DMS53 (cell line): ENCODE results near the gene REN.
A peak's percentile ranks its signal among the peaks of the same experiment; 100 is the strongest.

Experiments
- DNase-seq: peaks from one replicate; lab custom pipeline; 2025; lab: John Stamatoyannopoulos, UW

Gene REN

DNA sequence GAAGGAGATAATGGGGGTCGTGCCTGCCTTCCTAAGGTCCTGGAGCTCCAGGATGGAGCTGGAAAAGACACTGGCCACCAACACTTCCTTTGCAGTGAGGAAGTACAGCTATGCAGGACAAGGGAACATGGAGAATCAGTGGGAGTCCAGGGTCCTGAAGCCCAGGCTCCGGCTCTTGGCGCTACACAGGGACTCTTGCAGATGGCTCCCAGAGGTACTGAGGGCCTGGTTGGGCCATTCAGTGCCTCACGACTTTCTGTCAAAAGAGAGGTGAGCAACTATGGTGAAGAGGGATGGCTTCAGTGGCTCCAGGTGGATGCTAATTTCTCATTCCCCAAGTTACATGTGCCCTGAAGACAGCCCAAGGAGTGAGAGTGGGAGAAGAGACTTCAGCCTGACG, 12.5 kb downstream of the REN start:
- no peak for DNase-seq

GRCh38 chr1:204152310-204153044, 13.7 kb downstream of the REN start:
- DNase-seq, result peak; percentile 69

GRCh38 chr1:204151552-204152309, 14.4 kb downstream of the REN start, which contains the start of gene ETNK2:
Gene ETNK2, minus strand, starts transcription at chr1:204152044. Its CDS starts 192 bp downstream, at chr1:204151852.
- peak; percentile 87 for DNase-seq

GRCh38 chr1:204150702-204151551, 15.2 kb downstream of the REN start:
- DNase-seq, result peak; percentile 69

DNA sequence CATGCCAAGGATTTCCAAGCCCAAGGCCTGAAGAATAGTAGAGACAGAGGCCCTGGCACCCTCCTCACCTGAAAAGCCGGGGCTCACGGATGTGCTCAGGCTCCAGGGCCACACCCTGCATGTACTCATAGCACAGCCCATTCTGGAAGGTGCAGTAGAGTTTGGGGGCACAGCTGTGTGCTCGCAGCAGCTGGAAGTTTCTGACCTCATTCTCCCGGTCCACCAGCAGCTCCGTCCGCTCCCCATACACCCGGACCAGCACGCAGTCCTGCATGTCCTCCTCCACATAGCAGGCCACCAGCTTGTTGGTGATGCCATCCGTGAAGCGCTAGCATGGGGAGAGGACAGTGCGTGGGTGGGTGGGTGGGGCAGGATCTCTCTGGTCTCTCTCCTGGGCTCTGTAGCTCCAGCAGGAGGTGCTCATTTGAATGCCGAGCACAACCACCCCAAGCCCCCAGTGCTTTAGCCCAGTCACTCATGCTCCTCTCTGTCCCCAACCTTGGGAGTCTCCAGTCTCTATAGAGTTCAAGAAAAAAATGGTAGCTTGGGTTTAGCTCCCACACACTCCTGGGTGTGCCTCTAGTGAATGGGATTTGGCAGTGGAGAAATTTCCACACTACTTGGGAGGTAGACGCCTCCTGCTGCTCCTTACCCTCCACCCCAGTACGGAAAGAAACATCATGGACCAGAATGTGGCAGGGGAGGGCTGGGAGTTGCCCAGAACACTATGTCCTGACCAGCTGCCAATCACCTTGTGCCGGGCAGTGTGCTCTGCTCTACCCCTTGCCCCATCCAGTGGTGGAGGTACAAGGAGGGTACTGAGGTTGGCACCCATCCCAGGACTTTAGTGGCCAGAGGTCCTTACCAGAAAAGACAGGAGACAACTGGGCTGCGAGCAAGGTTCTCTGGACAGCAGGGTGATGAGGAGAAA, 16.2 kb downstream of the REN start:
- no peak for DNase-seq

DNA sequence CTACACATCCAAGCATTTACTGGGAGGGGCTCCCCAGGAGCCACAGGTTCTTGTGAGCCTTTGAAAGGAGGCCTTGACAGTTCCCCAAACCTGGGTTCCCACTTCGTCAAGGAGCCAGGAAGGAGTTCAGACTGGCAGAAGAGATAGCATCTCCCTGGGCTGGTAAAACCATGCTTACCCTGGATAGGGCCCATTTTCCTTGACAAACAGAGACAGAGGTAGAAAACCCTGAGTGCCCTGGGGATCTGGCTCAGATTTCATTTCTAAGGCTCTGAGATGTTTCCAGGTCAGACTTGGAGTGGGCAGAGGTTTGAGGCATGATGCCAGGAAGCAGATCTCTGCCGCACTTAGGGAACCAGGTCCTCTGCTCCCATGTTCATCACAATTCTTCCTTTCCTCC, 17.0 kb downstream of the REN start:
- DNase-seq, result peak; percentile 33

DNA sequence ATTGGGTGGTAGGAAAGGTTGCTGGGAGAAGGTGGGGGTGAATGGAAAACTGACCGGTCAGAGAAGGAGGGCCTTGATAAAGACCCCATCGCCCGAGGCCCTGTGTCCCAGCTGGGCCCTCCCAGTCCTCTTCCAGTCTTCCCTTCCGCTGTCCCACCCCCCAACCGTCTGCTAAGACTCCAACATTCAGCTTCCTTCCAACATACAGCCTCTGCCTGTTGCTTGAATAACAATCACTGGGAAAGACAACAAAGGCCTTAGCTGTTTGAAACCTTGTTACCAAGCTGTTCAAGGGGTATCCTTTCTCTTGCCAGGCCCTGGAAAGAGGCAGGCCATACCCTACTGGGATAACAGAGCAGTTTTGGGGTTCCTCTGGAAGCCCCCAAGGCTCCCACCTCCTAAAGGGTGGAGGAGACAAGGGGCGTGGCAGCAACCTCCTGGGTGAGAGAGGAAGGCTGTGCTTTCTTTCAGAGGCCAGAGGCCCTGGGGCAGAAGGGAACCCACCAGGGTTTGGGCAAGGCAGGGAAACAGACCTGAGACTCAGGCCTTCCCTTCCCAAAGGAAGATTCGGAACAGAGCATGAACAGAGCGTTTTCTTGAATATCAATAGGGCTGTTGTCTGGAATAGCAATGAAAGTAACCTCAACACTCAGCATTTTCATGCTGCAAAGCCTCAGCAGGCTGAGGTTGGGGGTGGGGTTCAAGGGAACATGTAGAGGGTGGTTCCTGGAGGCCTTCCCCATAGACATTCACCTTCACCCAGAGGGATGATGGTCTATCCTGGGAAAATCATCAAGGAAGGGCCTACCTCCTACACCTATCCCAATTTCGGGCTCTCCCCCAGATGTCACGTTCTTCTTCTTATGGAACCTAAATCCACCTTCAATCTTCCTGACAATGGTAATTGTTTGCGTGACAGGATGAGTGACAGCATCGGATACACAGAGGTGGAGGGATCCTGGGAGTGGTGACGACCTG, 18.4 kb downstream of the REN start:
- DNase-seq, result no peak

DNA sequence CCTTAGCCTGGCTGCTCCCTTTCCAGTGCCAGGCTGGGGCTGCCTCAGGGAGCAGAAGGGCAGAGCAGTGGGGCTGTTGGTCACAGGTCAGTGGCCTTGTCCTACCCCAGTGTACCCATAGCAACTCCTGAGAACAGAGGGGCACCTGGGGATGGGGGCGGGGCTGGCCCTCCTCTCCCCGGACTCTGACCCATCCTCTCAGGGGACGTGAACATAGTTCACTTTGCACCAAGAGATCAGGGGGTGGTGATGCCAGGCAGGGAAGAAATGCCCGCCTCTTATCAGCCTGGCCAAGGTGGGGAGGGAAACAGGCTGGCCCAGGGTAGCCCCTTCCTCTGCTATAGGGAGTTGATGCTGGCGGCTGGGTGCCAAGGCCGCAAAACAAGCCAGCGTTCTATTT, 19.2 kb downstream of the REN start:
- DNase-seq, result no peak

DNA sequence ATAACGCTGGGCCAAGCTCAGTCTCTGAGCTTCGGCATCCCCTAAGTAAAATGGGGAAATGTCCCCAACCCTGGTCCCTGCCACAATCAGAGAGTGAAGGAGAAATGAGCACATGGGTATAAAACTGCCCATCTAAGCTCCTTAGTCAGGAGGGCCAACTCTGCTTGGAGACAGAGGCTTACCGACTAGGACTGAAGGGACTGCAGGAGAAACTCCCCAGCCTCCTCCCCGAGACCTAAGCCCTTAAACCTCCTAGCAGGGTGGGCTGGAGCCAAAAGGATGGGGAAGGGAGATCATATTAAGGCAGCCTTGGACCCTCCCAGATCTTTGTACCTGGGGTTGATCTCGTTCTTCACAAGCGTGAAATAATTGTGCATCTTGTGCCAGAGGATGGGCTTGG, 19.8 kb downstream of the REN start:
- no peak for DNase-seq

DNA sequence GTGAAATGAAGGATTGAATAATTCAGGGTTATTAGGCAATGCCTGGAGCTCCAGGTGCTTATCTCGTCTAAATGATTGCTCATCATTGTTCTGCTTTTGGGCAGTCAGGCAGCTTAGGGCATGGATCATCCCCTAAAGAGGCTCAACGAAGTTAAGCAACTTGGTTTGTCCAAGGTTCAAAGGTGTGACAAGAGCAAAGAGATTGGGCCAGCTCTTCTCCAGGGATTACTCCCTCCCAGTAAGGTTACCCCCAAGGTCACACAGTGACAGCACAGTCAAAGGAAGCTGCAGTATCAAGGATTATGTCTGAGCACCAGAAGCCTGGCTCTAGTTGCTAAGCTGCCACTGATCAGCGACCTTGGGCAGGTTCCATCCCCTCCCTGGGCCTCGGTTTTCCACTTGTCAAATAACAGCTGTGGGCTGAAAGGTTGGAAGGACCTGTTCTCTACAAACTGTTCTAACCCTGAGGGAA, 21.1 kb downstream of the REN start:
- DNase-seq, result no peak

GRCh38 chr1:204143276-204144041, 22.7 kb downstream of the REN start:
- no peak for DNase-seq

DNA sequence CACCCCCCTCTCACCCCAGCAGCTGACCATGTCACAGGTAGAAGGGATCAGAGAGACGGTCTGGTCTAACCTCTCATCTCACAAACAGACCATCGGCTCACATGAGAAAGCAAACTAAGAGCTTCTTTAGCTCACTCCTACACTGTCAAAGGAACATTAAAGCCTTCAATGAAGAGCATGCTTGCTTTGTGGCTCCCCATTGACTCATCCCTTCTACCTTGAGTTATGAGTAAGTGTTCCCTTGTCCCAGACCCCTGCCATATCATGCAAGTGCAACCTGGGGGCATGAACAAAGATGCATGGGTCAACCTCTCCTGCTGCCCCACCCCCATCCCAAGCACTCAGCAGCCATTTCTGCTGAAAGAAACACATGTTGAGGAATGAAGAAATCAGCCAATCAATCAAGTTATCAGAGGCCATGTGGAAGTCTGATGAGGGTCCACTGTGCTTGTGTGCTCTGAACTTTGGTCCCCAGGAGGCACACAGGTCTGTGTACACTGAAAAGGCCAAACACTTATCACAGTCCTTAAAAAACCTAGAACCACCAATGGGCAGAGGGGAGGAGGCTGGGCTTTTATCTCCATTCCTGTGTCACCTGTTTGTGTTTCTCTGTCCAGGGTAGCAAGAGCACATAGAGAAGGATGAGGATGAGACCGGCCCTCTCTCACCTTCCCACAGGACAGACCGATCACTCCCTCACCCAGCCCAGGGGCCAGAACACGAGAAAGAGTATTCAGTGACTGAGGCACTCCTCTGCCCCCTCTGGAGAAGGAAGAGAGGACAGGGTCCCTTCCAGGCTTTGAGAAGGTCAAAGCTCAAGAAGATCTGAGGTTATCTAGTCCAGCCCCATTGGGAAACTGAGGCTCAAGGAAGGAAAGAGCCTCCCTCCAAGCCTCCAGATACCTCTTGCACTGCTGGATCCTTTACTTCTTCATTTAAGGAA, 23.8 kb downstream of the REN start:
- peak; percentile 51 for DNase-seq

DNA sequence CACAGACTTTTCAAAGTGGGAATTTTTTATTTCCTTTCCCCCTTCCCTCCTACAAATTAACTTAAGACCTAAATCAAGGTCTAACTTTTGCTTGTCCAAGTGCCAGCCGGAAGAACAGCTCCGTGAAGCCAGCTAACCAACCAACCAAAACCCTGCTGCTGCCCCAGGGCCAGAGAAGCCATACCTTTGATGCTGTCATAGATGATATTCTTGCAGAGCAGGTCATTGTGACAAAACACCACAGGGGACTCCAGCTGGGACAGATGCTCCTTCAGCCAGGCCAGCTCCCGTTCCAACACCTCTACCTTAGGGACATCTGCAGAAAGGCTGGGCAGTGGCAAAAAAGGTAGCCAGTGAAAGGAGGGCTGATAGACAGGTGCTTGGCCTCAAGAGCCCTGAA, 25.0 kb downstream of the REN start:
- no peak for DNase-seq

DNA sequence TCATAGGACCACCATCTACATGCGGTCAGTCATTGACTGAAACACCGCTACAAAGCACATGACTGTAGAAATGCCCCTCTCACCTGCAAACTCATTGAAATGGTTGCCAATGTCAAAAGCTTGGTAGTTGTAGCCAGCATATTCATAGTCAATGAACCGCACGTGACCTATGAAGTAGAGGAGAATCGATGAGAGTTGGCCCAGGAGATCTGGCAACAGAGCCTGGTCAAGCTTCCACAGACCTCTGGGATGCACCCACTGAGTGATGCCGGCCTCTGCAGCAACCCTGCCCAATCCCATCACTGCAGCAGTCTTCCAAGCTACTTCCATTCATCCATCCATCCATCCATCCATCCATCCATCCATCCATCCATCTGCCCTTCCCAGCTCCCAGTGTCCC, 26.2 kb downstream of the REN start:
- DNase-seq, result no peak

- peak; percentile 19 for DNase-seq
These were observed 27.0 kb downstream of the REN start for GRCh38 chr1:204139088-204139487.

DNA sequence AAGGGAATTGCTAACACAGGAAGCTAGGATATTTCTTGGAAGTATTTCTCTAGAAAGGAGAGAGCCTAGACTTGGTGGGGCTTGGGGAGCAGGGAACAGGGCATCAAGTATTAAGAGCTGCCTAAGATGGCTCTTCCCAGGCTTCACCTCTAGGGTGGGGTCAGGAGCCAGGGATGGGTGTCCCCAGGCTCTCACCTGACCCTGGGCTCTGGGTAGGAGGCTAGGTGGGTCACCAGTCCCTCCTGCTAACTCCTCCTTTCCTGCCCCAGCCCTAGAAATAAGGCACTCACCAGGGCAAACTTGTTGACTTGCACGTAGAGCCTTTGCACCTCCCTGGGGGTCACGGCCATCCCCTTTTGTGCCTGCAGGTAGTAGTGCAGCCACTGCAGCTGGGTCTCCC, 29.3 kb downstream of the REN start:
- DNase-seq, result no peak

DNA sequence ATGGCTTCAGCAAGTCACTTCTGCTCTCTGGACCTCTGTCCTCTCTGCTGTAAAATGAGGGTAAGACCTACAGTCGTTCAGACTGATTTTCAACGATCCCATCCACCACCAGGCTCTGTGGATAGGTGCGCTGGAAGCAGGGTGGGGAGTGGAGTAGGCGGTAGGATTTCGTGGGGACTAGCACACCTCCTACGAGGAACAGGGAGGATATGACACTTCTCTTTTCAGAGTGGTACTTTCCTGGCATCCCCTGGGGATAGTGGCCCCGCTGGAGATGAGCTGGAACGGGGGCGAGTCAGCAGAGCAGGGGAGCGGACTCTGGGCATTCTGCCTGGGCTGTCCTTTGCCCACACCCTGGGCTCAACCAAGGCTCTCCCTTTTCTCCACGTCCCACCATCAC, 32.0 kb downstream of the REN start:
- no peak for DNase-seq

- no peak for DNase-seq
These were observed 33.4 kb downstream of the REN start for GRCh38 chr1:204132718-204133117.
